NK-92 (cell line): ENCODE data around the gene DUXA.
"Not testable (repeated sequence)": the region's sequence is repeated elsewhere in the genome, so short reads cannot be mapped to it uniquely, and the experiment has no call there.

Experiments used
- DNase-seq: peaks from one replicate; lab custom pipeline; 2025; ENCODE audit not compliant: unreplicated experiment; lab: John Stamatoyannopoulos, UW

Gene DUXA

DNA sequence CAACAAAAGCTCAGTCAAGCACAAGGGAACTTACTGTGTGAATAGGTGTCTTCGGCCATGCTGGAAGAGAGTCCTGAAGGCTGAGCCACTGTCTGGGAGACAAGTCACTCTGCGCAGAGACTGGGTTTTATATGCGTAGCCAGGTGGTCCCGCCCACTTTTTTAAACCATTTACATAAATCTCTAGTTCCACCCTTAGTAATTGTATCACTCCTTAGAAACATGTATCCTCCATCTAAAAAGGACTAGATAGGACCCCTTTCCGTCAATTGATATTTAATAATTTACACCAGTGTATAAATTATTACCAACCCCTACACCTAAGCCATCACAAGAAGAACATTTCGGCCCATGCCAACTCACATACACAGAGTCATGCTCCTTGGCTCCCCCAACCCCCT, at the start of gene DUXA:
DUXA (minus strand) TSS at position 101 of the 400 bp plus-strand sequence; CDS start at position 59, 42 bp downstream.
- no peak for DNase-seq

DNA sequence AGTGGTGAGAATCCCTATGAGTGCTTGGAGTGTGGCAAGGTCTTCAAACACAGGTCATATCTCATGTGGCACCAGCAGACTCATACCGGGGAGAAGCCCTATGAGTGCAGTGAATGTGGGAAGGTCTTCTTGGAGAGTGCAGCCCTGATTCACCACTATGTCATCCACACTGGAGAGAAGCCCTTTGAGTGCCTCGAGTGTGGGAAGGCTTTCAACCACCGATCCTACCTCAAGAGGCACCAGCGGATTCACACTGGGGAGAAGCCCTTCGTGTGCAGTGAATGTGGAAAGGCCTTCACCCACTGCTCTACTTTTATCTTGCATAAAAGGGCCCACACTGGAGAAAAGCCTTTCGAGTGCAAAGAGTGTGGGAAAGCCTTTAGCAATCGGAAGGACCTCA, 44.8 kb upstream of the DUXA start:
- no peak for DNase-seq

DNA sequence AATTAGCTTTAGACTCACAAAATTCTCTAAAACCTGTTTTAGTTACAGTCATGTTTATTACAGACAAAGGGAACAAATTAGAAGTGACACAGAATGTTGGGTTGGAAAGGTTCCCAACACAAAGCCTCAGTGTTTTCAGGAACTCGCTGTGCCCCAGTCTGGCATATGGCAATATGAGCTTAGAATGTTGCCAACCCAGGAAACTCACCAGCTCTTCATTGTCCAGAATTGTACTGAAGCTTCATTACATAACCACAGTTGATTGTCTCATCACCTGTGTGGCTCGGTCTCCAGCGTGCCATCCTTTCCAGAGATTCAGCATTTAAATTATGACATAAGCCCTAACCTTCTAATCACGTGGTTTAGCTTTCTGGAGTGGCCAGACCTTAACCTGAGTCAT, 43.1 kb upstream of the DUXA start:
- DNase-seq, result no peak

DNA sequence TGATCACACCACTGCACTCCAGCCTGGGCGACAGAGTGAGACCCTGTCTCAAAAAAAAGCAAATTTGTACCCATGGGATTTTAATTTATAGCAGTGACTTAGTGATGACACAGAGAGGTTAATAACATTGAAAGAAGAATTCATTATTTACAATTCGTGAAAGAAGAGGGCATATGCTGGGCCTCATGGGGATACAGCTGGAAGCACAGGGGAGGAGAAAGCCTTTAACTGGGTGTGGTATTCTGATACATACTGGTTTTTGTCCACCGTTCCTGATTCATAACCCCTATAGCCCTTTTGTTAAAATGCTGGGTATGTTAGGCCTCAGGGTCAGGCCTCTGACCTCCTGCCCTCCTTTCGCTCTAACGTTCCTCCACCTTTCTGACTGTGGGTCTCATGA, 34.9 kb upstream of the DUXA start:
- no peak for DNase-seq

DNA sequence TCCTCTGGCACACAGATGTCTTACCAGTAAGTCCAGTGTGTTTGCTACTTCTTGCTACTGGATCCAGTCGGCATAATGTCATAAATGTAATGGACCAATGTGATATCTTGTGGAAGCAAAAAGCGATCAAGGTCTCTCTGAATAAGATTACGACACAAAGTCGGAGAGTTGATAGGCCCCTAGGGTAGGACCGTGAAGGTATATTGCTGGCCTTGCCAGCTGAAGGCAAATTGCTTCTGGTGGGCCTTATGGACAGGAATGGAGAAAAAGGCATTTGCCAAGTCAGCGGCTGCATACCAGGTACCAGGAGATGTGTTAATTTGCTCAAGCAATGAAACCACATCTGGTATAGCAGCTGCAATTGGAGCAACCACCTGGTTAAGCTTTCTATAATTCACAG, 30.6 kb upstream of the DUXA start:
- not testable (repeated sequence) for DNase-seq

DNA sequence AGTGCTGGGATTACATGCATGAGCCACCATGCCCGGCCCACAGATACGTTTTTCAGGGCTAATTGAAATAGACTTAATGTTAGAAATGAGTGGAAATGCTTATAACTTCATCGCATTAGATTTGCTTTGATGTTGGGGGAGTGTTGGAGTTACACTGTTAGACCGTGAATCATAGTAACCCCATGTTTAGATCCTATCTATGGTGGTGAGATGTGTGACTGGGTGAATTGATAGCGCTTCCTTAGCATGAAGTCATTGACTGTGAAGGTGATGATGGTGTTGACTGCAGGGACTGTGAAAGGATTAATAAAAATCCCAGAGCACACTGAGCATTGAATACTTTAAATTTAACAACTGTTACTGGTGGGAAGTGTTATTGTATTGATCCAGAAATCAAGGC, 25.7 kb upstream of the DUXA start:
- DNase-seq, result no peak

DNA sequence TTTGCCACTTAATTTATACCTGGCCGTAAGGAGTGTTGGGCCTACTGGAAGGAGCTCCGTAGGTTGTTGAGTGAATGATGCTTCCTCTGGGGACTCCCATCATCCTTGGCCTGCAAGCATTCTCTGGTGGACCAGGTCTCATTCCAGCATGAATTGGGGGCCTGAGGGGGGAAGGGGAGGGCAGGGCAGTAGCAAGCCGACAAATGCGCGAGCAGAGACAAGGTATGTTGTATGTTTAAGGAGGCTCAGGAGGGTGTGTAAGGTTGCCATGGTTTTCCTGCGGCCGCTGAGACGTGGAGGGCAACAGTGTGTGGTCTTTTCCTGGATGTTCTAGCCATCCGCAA, 24.8 kb upstream of the DUXA start:
- no peak for DNase-seq

DNA sequence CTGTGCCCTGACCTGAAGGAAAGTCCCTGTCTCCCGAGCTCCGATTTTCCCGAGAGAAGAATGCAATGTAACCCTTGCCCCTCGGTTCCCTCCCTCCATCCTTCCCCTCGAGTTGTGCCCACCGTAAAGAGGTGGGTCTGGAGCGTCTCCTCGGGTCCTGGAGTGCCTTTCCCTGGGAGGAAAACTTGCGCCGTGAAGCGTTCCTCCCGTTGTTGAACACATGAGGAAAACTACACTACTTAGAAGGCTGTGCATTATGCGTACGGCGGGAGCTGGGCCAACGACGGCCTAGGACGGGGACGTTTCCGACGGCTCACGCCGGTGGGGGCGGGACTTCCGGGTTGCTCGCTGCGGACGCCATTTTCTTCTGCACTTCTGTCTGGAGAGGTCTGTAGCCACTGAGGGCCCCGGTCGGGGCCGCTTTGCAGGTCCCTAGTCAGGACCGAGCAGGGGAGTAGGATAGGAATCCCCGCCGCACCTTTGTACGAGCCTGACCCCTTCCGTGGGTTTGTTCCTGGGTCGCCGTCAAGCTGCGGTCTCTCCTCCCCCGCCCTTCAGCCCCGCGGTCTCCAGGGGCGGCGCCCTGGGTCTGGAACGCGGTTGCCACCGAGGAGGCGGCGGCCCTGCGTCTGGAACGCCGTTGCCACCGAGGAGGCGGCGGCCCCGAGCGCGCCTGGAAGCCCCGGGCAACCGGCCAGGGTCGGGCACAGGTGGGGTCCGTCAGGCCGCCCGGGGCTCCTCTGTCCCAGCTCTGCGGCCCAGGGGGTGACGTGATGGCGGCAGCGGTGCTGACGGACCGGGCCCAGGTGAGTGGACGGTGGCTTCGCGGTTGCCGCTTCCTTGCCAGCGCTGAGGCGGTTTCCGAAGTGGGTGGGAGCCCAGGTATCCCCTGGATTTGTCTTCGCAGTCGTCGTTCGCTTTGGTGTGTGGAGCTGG, 24.1 kb upstream of the DUXA start, which contains the start of gene ZNF264:
ZNF264 (plus strand) TSS at position 360 of the 936 bp plus-strand sequence; CDS start at position 774, 414 bp downstream.
- DNase-seq, result no peak

DNA sequence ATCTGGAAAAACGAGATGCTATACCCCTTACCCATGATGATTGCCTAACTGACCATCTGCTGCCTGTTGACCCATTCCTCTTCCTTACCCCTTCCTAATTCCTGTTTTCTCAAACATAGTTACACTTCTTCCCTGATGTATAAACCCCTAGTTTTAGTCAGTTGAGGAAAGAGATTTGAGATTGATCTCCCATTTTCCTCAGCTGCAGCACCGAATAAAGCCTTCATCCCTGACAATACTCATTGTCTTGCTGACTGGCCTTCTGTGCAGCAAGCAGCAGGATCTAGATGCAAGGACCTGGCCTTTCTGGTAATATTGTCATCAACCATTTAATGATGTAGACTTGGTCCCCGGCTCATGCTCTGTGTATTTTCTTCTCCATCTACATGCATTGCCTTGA, 23.0 kb upstream of the DUXA start:
- DNase-seq, result no peak

DNA sequence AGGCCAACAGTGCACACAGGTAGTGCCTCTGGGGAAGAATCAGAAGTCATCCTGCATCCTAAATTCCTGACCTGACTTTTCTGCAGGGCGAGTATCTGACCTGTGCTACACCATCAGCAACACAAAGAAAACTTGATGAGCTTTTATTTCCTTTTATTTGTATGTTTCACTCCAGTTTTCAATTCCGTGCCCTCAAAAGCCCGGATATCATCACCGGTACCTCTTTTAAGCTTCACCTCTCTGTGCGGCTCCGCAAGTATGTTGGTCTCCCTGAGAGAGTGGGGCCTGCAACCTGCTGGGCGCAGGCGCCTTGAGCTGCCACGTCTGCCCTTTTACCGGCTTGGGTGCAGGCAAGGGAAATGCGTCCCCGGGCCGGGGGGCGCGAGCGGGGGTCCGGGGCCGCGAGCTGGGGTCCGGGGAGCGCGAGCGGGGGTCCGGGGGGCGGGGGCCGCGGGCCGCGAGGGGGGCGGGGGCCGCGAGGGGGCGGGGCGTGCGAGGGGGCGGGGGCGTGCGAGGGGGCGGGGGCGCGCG, 4.3 kb upstream of the DUXA start:
- no peak for DNase-seq

DNA sequence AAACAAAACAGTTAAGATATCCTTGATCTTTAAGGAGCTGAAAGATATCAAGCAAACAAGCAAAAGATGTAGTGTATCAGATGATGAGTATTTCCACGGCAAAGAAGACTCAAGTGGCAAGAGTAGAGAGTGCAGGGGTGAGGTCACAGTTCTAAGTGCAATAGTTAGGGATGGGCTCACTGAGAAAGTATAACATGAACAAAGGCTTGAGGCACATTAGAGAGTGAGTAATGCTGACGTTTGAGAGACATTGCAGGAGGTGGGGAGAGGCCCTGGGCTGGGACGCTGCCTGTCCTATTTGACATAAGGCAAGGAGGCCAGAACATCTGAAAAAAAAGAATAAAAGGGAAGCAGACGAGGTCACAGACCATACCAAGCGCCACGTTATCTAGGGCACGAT, 1.4 kb downstream of the DUXA start:
- DNase-seq, result no peak

DNA sequence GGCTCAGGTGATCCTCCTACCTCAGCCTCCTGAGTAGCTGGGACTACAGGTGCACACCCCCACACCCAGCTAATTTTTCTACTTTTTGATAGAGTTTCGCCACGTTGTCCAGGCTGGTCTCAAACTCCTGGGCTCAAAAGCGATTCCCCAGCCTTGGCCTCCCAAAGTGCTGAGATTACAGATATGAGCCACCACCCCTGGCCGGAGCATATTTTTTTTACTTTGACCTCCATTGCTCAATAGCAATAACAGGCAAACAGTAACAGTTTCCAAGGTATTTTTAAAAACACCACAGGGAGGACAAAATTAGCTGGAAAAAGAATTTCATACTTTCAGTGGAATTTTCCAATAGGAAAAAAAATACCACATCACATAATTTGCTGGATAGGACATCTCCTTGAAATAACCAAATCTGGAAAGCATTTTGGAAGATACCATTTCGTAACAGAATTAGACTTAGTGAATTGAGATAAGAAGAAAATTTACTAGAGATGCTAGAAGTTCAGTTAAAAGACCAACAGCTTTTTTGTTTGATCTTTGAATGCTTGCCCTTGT, 5.2 kb downstream of the DUXA start:
- DNase-seq, result no peak

DNA sequence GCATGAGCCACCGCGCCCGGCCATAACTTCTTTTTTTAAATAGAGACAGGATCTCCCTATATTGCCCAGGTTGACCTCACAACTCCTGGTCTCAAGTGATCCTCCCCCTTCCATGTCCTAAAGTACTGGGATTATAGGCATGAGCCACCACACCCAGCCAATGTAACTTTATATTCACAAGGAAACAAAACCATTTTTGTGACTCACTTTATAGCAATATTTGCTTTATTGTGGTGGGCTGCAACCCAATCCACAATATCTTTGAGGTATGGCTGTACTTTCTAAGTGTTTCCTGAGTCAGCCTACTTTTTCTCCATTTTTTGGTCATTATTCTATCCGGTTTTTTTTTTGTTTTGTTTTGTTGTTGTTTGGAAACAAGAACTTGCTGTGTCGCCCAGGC, 14.4 kb downstream of the DUXA start:
- DNase-seq, result no peak

DNA sequence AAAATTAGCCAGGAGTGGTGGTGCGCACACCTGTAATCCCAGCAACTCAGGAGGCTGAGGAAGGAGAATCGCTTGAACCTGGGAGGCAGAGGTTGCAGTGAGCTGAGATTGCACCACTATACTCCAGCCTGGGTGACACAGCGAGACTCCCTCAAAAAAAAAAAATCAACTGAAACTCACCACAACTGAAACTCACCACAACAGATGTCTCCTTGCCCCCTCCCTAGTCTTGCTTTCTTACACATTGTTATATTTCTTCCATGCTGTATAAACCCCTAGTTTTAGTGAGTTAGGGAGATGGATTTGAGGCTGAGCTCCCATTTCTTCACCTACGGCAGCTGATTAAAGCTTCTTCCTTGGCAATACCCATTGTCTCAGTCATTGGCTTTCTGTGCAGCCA, 25.6 kb downstream of the DUXA start:
- DNase-seq, result no peak

DNA sequence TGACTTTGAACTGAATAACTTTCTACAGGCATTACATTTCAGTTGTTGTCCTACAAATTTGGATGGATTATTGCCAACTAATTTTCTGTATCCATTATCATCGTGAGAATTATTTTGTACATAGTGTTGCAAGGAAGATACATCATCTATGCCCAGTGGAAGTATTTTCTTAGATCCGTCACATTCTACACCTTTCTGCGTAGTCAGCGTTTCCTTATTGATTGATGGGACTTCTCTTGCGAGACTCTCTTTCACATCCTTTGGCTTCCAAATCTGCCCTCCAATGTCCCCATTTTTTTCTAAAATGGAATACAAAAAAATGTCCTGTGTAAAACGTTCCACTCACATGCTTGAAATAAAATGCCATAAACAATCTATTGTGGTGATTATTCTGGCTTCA, 31.5 kb downstream of the DUXA start:
- no peak for DNase-seq

DNA sequence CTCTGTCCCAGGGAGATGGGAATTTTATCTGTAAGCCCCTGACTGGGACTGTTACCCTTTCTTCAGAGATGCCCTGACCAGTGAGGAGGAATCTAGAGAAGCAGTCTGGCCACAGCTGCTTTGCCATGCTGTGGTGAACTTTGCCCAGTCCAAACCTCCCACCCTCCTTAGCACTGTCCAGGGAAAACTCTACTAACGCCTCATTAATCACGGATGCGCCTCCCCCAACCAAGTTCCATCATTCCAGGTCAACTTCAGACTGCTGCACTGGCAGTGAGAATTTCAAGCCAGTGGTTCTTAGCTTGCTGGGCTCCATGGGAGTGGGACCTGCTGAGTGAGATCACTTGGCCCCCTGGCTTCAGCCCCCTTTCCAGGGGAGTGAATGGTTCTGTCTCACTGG, 39.9 kb downstream of the DUXA start:
- DNase-seq, result not testable (repeated sequence)

DNA sequence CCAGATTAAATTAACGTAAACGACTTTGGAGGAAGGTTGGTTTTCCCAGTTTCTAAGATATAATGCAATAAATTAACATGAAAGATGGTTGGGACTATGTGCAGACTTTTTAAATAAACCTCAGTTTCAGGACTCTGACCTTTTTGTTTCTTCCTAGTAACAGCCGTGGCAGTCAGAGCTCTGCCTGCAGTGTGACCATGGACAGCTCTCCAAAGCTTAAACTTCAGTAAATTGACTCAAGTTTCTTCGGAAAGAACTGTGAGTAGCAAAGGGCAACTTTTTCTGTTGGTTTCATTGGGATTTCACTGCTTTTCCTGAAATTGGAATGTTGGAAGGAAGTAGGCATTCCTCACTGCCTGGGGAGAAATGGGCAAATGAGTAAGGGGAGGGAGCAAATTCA, 43.4 kb downstream of the DUXA start:
- no peak for DNase-seq

DNA sequence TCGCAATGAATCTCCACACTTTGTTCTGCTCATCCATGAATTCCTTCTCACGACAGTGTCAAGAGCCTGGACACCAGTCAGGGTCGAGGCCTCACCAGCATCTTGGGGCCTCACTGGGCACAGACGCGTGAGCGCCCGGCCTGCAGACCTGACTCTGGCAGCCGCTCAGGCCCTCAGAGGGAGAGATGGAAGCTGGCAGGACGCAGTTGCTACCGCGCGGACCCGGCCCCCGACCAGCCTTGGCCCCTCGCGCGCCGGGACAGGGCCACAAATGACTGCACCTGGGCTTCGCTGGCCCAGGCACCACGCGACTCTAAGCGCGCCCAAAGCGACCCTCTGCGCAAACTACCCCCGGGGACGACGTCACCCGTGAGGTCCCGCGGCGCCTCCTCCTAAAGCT, 48.4 kb downstream of the DUXA start:
- DNase-seq, result no peak

DNA sequence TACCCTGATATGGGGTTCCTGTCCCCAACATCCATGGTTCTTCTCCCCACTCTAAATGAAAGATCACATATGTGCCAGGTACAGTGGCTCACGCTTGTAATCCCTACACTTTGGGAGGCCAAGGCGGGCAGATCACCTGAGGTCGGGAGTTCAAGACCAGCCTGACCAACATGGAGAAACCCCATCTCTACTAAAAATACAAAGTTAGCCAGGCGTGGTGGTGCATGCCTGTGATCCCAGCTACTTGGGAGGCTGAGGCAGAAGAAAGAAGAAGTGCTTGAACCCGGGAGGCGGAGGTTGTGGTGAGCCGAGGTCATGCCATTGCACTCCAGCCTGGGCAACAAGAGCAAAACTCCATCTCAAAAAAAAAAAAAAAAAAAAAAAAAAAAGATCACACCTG, 53.8 kb downstream of the DUXA start:
- DNase-seq, result not testable (repeated sequence)

DNA sequence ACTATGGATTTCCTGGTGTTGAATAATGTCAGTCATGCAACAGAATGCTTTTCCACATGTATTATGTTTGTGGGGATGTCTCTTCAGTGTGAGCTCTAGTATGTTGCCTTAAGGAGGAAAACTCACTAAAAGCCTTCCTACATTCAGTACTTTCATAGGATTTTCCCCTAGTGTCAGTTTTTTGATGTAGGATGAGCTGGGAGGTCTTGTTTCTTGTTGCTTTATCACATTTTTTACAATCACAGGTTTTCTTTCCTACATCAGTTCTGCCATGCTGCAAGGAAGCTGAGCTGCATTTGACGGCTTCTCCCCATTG, 56.0 kb downstream of the DUXA start:
- DNase-seq, result no peak

DNA sequence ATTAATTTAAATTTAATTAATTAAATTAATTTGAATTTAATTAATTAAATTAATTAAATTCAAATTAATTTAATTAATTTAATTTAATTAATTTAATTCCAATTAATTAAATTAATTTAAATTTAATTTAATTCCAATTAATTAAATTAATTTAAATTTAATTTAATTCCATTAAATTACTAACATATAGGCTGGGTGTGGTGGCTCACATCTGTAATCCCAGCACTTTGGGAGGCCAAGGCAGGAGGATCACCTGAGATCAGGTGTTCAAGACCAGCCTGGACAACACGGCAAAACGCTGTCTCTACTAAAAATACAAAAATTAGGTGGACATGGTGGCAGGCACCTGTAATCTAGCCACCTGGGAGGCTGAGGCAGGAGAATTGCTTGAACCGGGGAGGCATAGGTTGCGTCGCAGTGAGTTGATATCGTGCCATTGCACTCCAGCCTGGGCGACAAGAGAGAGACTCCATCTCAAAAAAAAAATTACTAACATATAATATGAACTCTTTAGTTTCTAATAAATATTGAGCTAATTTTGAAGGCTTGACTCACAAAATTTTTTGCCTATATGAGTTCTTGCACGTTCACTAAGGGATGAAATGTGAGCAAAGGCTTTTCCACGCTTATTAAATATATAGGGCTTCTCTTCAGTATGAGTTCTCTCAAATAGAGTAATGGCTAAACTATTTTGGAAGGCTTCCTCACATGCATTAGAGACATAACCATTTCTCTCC, 56.5 kb downstream of the DUXA start:
- no peak for DNase-seq

DNA sequence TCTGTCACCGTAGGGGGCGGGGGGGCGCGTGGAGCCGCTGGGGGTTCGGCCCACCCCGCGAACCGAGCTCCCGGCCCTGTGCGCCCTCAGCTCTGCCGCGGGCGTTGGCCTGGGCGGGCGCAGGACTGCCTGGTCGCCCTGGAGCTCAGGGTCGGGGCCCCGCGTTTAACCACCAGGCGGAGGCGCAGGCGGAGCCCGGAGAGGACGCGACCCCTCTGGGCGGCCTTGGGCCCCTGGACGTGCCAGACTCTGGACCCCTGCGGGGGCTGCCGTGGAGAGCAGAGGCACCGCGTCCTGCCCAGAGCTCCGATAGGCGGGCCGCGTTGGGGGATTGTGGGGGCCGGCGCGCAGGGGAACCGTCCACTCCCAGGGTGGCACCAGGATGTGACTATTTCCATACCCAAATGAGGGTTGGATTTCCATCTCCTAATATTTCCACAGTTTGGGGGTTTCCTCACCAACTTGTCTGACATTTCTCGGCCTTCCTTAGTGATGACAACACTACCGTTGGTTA, 60.5 kb downstream of the DUXA start:
- DNase-seq, result no peak
